Gastrocnemius medialis (tissue), 4 donors: ENCODE measurements around the gene IFI6. TPM values are rescaled to one million over a fixed set of nuclear protein-coding genes. Genes with fewer than 3 reads are reported as not detected.
"Not testable (repeated sequence)": the region's sequence is repeated elsewhere in the genome, so short reads cannot be mapped to it uniquely, and the experiment has no call there.

Experiments
- ATAC-seq, 2 donors: fragments of 150-250 bp; one replicate each; pipeline ENCODE4 v1.9.1; 2016
- DNase-seq, 2 donors: peaks; one replicate each; pipeline ENCODE4 v3.0.0-alpha.2; 2019
- H3K27ac ChIP-seq, 4 donors: fragments of 200-600 bp; sonication (generic); 1 replicate in 1 of 4; 2 replicates in 3 of 4; pipeline ENCODE4 v1.5.1; 2016 to 2018; ENCODE audit warnings: mild to moderate bottlenecking in 2 of 4, moderate library complexity in 1 of 4
- H3K27me3 ChIP-seq, 3 donors: fragments of 200-600 bp; sonication (generic) in 2 of 3; 1 replicate in 1 of 3; 2 replicates in 2 of 3; pipeline versions ENCODE4 v1.5.1 to v1.6.0; 2016 to 2019; ENCODE audit warnings: mild to moderate bottlenecking in 1 of 3, moderate library complexity in 1 of 3
- H3K36me3 ChIP-seq, 2 donors: fragments of 200-600 bp; sonication (generic) in 1 of 2; one replicate each; pipeline ENCODE4 v1.5.1; 2017 to 2018
- H3K4me1 ChIP-seq, 2 donors: fragments of 200-600 bp; sonication (generic) in 1 of 2; one replicate each; pipeline ENCODE4 v1.5.1; 2016 to 2017; ENCODE audit warnings: mild to moderate bottlenecking in 2 of 2
- H3K4me3 ChIP-seq, 4 donors: fragments of 200-600 bp; sonication (generic) in 3 of 4; 1 replicate in 1 of 4; 2 replicates in 3 of 4; pipeline ENCODE4 v1.5.1; 2016 to 2019; ENCODE audit warnings: mild to moderate bottlenecking in 2 of 4
- H3K9me3 ChIP-seq, 3 donors: fragments of 200-600 bp; sonication (generic) in 2 of 3; 1 replicate in 1 of 3; 2 replicates in 2 of 3; pipeline ENCODE4 v1.5.1; 2016 to 2019
- POLR2A ChIP-seq, 2 donors: fragments of 450-650 bp; IDR thresholded peaks; one replicate each; pipeline ENCODE4 v1.6.1; 2017; ENCODE audit warnings: antibody characterized with exemption in 2 of 2, mild to moderate bottlenecking in 2 of 2, moderate library complexity in 2 of 2
- in situ Hi-C, 4 donors: fragments of 200-750 bp; cut with MboI; loops; one replicate each; pipeline versions ENCODE4 v1.15.0 to v1.8.0; 2017; ENCODE audit warnings: low sequenced_read_pairs in 4 of 4
- intact Hi-C: fragments of 100-400 bp; cut with DNase I; formaldehyde crosslinking; loops from one replicate; pipeline ENCODE4 v1.15.1; 2023; ENCODE audit warnings: low total_unique reads
- total RNA-seq, 4 donors: library from RNA; depleted of rRNA; stranded (reverse); fragments of >200 nt; gene quantifications; one replicate each; pipeline versions ENCODE4 v1.1.0 to v1.2.3, GENCODE V29; 2016
- TF ChIP-seq, protein P1 (sequence below), 5 experiments: fragments of 450-650 bp in 3 of 5; fragments of 200-600 bp in 2 of 5; sonication (generic) in 2 of 5; IDR thresholded peaks in 4 of 5; conservative IDR thresholded peaks in 1 of 5; 1 replicate in 4 of 5; 2 replicates in 1 of 5; pipeline ENCODE4 v1.5.1; 2016 to 2019; ENCODE audit warnings: antibody characterized with exemption in 5 of 5, mild to moderate bottlenecking in 3 of 5, moderate library complexity in 3 of 5

The IFI6 gene
- total RNA-seq, 4 donors from 2014 or later, result 7.7 to 25.1 (median 14.5) TPM

- no peaks in the 10 kb centered on the region for H3K27me3 ChIP-seq
- in situ Hi-C loops, result no loop called here
- no peak overlapping the region for H3K27ac ChIP-seq
- H3K36me3 ChIP-seq, result no peaks in the 10 kb centered on the region
- no peak for DNase-seq
- no peak for ATAC-seq
- peaks cover 12% of the 10 kb centered on the region in 2 donors for H3K4me1 ChIP-seq
- no peaks in the 10 kb centered on the region for H3K9me3 ChIP-seq
- intact Hi-C loops, result no loop called here
- TF ChIP-seq, protein P1, sequence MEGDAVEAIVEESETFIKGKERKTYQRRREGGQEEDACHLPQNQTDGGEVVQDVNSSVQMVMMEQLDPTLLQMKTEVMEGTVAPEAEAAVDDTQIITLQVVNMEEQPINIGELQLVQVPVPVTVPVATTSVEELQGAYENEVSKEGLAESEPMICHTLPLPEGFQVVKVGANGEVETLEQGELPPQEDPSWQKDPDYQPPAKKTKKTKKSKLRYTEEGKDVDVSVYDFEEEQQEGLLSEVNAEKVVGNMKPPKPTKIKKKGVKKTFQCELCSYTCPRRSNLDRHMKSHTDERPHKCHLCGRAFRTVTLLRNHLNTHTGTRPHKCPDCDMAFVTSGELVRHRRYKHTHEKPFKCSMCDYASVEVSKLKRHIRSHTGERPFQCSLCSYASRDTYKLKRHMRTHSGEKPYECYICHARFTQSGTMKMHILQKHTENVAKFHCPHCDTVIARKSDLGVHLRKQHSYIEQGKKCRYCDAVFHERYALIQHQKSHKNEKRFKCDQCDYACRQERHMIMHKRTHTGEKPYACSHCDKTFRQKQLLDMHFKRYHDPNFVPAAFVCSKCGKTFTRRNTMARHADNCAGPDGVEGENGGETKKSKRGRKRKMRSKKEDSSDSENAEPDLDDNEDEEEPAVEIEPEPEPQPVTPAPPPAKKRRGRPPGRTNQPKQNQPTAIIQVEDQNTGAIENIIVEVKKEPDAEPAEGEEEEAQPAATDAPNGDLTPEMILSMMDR (IDR thresholded peaks at IDR 0.05 in 4 of 5, conservative IDR thresholded peaks at IDR 0.05 in 1 of 5), result no peak
- TF ChIP-seq POLR2A (IDR thresholded peaks at IDR 0.05), result no peak
- H3K4me3 ChIP-seq, result no peak overlapping the region
These were observed 27.5 kb downstream of the IFI6 start for GRCh38 chr1:27644369-27645070.

GRCh38 chr1:27643600-27644368, 28.2 kb downstream of the IFI6 start:
- ATAC-seq, result peak; percentile 60 to 61
- in situ Hi-C loops (no loop called here), intact Hi-C loops (no loop called here)
- DNase-seq, result no peak
- no peak overlapping the region for H3K27ac ChIP-seq
- no peaks in the 10 kb centered on the region for H3K9me3 ChIP-seq
- H3K4me1 ChIP-seq, result peaks cover 8 to 9% of the 10 kb centered on the region in 2 donors
- no peak overlapping the region for H3K4me3 ChIP-seq
- TF ChIP-seq, protein P1 (IDR thresholded peaks at IDR 0.05 in 4 of 5, conservative IDR thresholded peaks at IDR 0.05 in 1 of 5), result peak; percentile 51 to 76 (median 72)
- no peak for TF ChIP-seq POLR2A (IDR thresholded peaks at IDR 0.05)
- no peaks in the 10 kb centered on the region for H3K27me3 ChIP-seq
- H3K36me3 ChIP-seq, result no peaks in the 10 kb centered on the region

GRCh38 chr1:27640514-27640913, 31.5 kb downstream of the IFI6 start:
- H3K4me3 ChIP-seq, ATAC-seq, intact Hi-C loops, in situ Hi-C loops, DNase-seq, H3K36me3 ChIP-seq, H3K27me3 ChIP-seq, H3K4me1 ChIP-seq, H3K9me3 ChIP-seq, H3K27ac ChIP-seq: not testable (repeated sequence)

GRCh38 chr1:27638805-27639204, 33.2 kb downstream of the IFI6 start:
- ATAC-seq, result no peak
- intact Hi-C loops, result no loop called here
- Histone ChIP-seq H3K27ac (no peak overlapping the region), H3K36me3 (no peaks in the 10 kb centered on the region), H3K27me3 (peaks cover 11 to 17% (median 13%) of the 10 kb centered on the region in 3 donors), H3K4me3 (no peak overlapping the region), H3K9me3 (no peaks in the 10 kb centered on the region), H3K4me1 (peaks cover 0 to 6% of the 10 kb centered on the region in 2 donors)
- no peak for DNase-seq
- in situ Hi-C loops, result no loop called here
- TF ChIP-seq POLR2A (IDR thresholded peaks at IDR 0.05), result no peak
- TF ChIP-seq, protein P1 (IDR thresholded peaks at IDR 0.05 in 4 of 5, conservative IDR thresholded peaks at IDR 0.05 in 1 of 5), result no peak

GRCh38 chr1:27638047-27638734, 33.8 kb downstream of the IFI6 start:
- no peaks in the 10 kb centered on the region for H3K36me3 ChIP-seq
- no peak overlapping the region for H3K4me3 ChIP-seq
- ATAC-seq (no peak), DNase-seq (no peak)
- TF ChIP-seq, protein P1 (IDR thresholded peaks at IDR 0.05 in 4 of 5, conservative IDR thresholded peaks at IDR 0.05 in 1 of 5), result no peak
- TF ChIP-seq POLR2A (IDR thresholded peaks at IDR 0.05), result no peak
- intact Hi-C loops (no loop called here), in situ Hi-C loops (no loop called here)
- H3K4me1 ChIP-seq, result peaks cover 0 to 7% of the 10 kb centered on the region in 2 donors
- H3K9me3 ChIP-seq, result no peaks in the 10 kb centered on the region
- H3K27me3 ChIP-seq, result peaks cover 14 to 21% (median 19%) of the 10 kb centered on the region in 3 donors
- no peak overlapping the region for H3K27ac ChIP-seq
